ENCODE results near the gene C2CD3. TPM values are rescaled to one million over a fixed set of nuclear protein-coding genes. Genes with fewer than 3 reads are reported as not detected.

C2CD3 gene
- total RNA-seq, 1 donor from 2014 or later, result 12.4 TPM

Other genes starting within 250 kb of the C2CD3 start
- gene DNAJB13, start 220.0 kb downstream of the C2CD3 start, total RNA-seq, result not detected
- gene UCP2, start 188.2 kb downstream of the C2CD3 start, total RNA-seq, result 5.3 TPM
- 0.28 TPM for gene UCP3, start 161.9 kb downstream of the C2CD3 start, total RNA-seq
- gene PPME1, start 287 bp upstream of the C2CD3 start, total RNA-seq, result 38.7 TPM
- 0.20 TPM for gene P4HA3, start 140.6 kb upstream of the C2CD3 start, total RNA-seq
- gene PGM2L1, start 227.4 kb upstream of the C2CD3 start, total RNA-seq, result 1.1 TPM

All from esophagus mucosa (tissue), 1 donor.